Mucosa of gallbladder (tissue), 1 donor: Measurements from ENCODE around the gene ACE2. TPM values are rescaled to one million over a fixed set of nuclear protein-coding genes. Genes with fewer than 3 reads are reported as not detected.

ENCODE experiments used
- total RNA-seq: library from RNA; stranded (reverse); gene quantifications from one replicate; pipeline ENCODE4 v1.2.1, GENCODE V29; 2021
- donor health status: DM: no; HTN: no; CAD: no.

Gene ACE2
- total RNA-seq, 1 donor from 2014 or later, result 169 TPM

Other genes with a start within 250 kb of the ACE2 start
- 3.2 TPM for gene VEGFD, start 216.5 kb downstream of the ACE2 start, total RNA-seq
- gene PIR, start 107.6 kb downstream of the ACE2 start, total RNA-seq, result 25.1 TPM
- gene BMX, start 100.2 kb downstream of the ACE2 start, total RNA-seq, result 3.7 TPM
- gene CLTRN, start 63.8 kb upstream of the ACE2 start, total RNA-seq, result 5.1 TPM
- 9.4 TPM for gene CA5B, start 137.3 kb upstream of the ACE2 start, total RNA-seq
- 11.7 TPM for gene ZRSR2, start 189.5 kb upstream of the ACE2 start, total RNA-seq